HCT116 (cell line): ENCODE measurements around the gene CDX1. TPM values are rescaled to one million over a fixed set of nuclear protein-coding genes. Genes with fewer than 3 reads are reported as not detected.

Experiments used
- ATAC-seq: fragments of 200-7000 bp; cut with Tn5 transposase; 2 replicates; pipeline ENCODE4 v1.9.1; 2020; ENCODE audit warnings: mild to moderate bottlenecking, moderate library complexity
- BruUV-seq: library from RNA; stranded (reverse); fragments of 400-500 nt; replicated peaks from 2 replicates; lab custom pipeline; 2021; lab: Mats Ljungman, UMichigan
- CTCF ChIA-PET: fragments of 300-600 bp; sonication (Branson Sonifier 250); formaldehyde crosslinking; loops from one replicate; lab custom pipeline; 2021; ENCODE audit warnings: antibody characterized with exemption; lab: Charles Lee
- POLR2A ChIA-PET: fragments of 300-600, 350-600 bp; sonication (Branson Sonifier 250); formaldehyde crosslinking; loops from one replicate; lab custom pipeline; 2021; ENCODE audit warnings: antibody characterized with exemption; lab: Charles Lee
- RAD21 ChIA-PET, 2 experiments: fragments of 300-600 bp; sonication (Branson Sonifier 250); formaldehyde crosslinking; loops; one replicate each; lab custom pipeline; 2023; ENCODE audit warnings: low total read pairs in 2 of 2; ENCODE audit not compliant: uncharacterized antibody in 2 of 2, unreplicated experiment in 2 of 2, low non-redundant PET in 1 of 2; lab: Charles Lee
- DNase-seq: peaks from one replicate; pipeline ENCODE4 v3.0.0-alpha.2; 2010; ENCODE audit warnings: low read depth, low spot score
- H2AFZ ChIP-seq: fragments of 200-600 bp; shearing (Covaris generic), sonication (generic); 2 replicates; pipeline ENCODE4 v1.6.1; 2017; ENCODE audit warnings: low read depth, mixed run types, mixed read lengths, antibody characterized with exemption, low read length; ENCODE audit not compliant: poor library complexity, severe bottlenecking
- H3K27ac ChIP-seq: 2 replicates; pipeline ENCODE4 v1.5.1; 2012; ENCODE audit warnings: low read depth, low read length
- H3K27me3 ChIP-seq: fragments of 200-600 bp; sonication (generic); 2 replicates; pipeline ENCODE4 v1.6.1; 2016; ENCODE audit warnings: mixed run types, low read length, mixed read lengths; ENCODE audit not compliant: insufficient read depth
- H3K36me3 ChIP-seq, 2 experiments: fragments of 200-500 bp in 1 of 2; fragments of 200-600 bp in 1 of 2; sonication (Bioruptor generic) in 1 of 2; sonication (generic) in 1 of 2; 2 replicates each; pipeline versions ENCODE4 v1.5.1 to v1.6.1; 2014 to 2016; ENCODE audit warnings: low read length in 2 of 2, inconsistent platforms in 1 of 2, mixed read lengths in 1 of 2, mixed run types in 1 of 2; ENCODE audit not compliant: insufficient read depth in 2 of 2, control insufficient read depth in 1 of 2
- H3K4me1 ChIP-seq, 2 experiments: fragments of 200-600 bp in 1 of 2; sonication (generic) in 1 of 2; 2 replicates each; pipeline versions ENCODE4 v1.5.1 to v1.6.1; 2012 to 2017; ENCODE audit warnings: low read length in 2 of 2, inconsistent platforms in 1 of 2, mild to moderate bottlenecking in 1 of 2, mixed read lengths in 1 of 2, mixed run types in 1 of 2, moderate library complexity in 1 of 2; ENCODE audit not compliant: insufficient read depth in 2 of 2, control insufficient read depth in 1 of 2
- H3K4me2 ChIP-seq: fragments of 200-600 bp; sonication (generic); 2 replicates; pipeline ENCODE4 v1.6.1; 2017; ENCODE audit warnings: mixed run types, low read length, mixed read lengths
- H3K4me3 ChIP-seq, 2 experiments: fragments of 200-600 bp in 1 of 2; sonication (generic) in 1 of 2; replicated peaks in 1 of 2; 2 replicates each; pipeline ENCODE4 v1.5.1; 2011 to 2016; ENCODE audit warnings: low read length in 2 of 2, control low read depth in 1 of 2, low read depth in 1 of 2, mild to moderate bottlenecking in 1 of 2, mixed read lengths in 1 of 2, mixed run types in 1 of 2
- H3K79me2 ChIP-seq: fragments of 200-600 bp; sonication (generic); 2 replicates; pipeline ENCODE4 v1.6.1; 2017; ENCODE audit warnings: mild to moderate bottlenecking, mixed run types, low read length, moderate library complexity, mixed read lengths; ENCODE audit not compliant: insufficient read depth
- H3K9ac ChIP-seq: fragments of 200-600 bp; sonication (generic); 2 replicates; pipeline ENCODE4 v1.6.1; 2016; ENCODE audit warnings: low read length, mixed read lengths
- H3K9me2 ChIP-seq: fragments of 200-600 bp; sonication (generic), shearing (Covaris generic); 2 replicates; pipeline ENCODE4 v1.6.1; 2017; ENCODE audit warnings: mixed run types, mild to moderate bottlenecking, moderate library complexity; ENCODE audit not compliant: insufficient read depth
- H3K9me3 ChIP-seq, 2 experiments: fragments of 200-500 bp in 1 of 2; fragments of 200-600 bp in 1 of 2; sonication (Bioruptor generic) in 1 of 2; sonication (generic) in 1 of 2; 2 replicates each; pipeline ENCODE4 v1.6.1; 2014 to 2017; ENCODE audit warnings: low read length in 2 of 2, mixed read lengths in 2 of 2, inconsistent platforms in 1 of 2, low read depth in 1 of 2, mild to moderate bottlenecking in 1 of 2, mixed run types in 1 of 2, moderate library complexity in 1 of 2; ENCODE audit not compliant: control insufficient read depth in 1 of 2, insufficient read depth in 1 of 2
- H4K20me1 ChIP-seq: fragments of 200-600 bp; sonication (generic), shearing (Covaris generic); 2 replicates; pipeline ENCODE4 v1.6.1; 2017; ENCODE audit warnings: mixed run types, mild to moderate bottlenecking, moderate library complexity; ENCODE audit not compliant: insufficient read depth
- CBX3 ChIP-seq: IDR thresholded peaks from 2 replicates; pipeline ENCODE4 v1.6.1; 2012; ENCODE audit warnings: low read depth
- CTCF ChIP-seq, 3 experiments: fragments of 200-600 bp in 1 of 3; sonication (generic) in 1 of 3; IDR thresholded peaks in 2 of 3; conservative IDR thresholded peaks in 1 of 3; 2 replicates each; pipeline ENCODE4 v1.5.1; 2012 to 2017; ENCODE audit warnings: low read depth in 2 of 3, low read length in 2 of 3, antibody characterized with exemption in 1 of 3, borderline replicate concordance in 1 of 3, control low read depth in 1 of 3, mild to moderate bottlenecking in 1 of 3, mixed read lengths in 1 of 3, mixed run types in 1 of 3, moderate library complexity in 1 of 3; ENCODE audit not compliant: insufficient read depth in 1 of 3
- ELF1 ChIP-seq: IDR thresholded peaks from 2 replicates; pipeline ENCODE4 v1.6.1; 2012; ENCODE audit warnings: low read depth, borderline replicate concordance
- POLR2A ChIP-seq: IDR thresholded peaks from 2 replicates; pipeline ENCODE4 v1.7.0; 2011; ENCODE audit warnings: borderline replicate concordance; ENCODE audit not compliant: insufficient read depth, insufficient read length; ENCODE audit errors: extremely low read depth
- SIN3A ChIP-seq: IDR thresholded peaks from 2 replicates; pipeline ENCODE4 v1.6.1; 2012; ENCODE audit warnings: low read depth
- SP1 ChIP-seq: IDR thresholded peaks from 2 replicates; pipeline ENCODE4 v1.6.1; 2012; ENCODE audit warnings: low read depth
- intact Hi-C: fragments of 100-400 bp; cut with micrococcal nuclease; formaldehyde crosslinking; loops from 2 replicates; pipeline ENCODE4 v1.10.0; 2022
- total RNA-seq: library from RNA; stranded (reverse); gene quantifications from one replicate; pipeline ENCODE4 v1.2.1, GENCODE V29; 2021; ENCODE audit not compliant: unreplicated experiment
- TF ChIP-seq, protein P1 (sequence below): IDR thresholded peaks from 2 replicates; pipeline ENCODE4 v1.6.1; 2012
- TF ChIP-seq, protein P2 (sequence below): IDR thresholded peaks from 2 replicates; pipeline ENCODE4 v1.6.1; 2011; ENCODE audit warnings: mild to moderate bottlenecking, low read length, moderate library complexity; ENCODE audit not compliant: insufficient replicate concordance; ENCODE audit errors: extremely low read depth

Gene CDX1
- total RNA-seq, 1 experiment from 2014 or later = not detected

- no peaks in the 10 kb centered on the region for H3K79me2 ChIP-seq
- H3K9ac ChIP-seq = no peak overlapping the region
- H3K36me3 ChIP-seq = no peaks in the 10 kb centered on the region
- H3K4me2 ChIP-seq = 0 out of 2 replicates have a peak overlapping the region, but pooled peaks have one; percentile 26
- DNase-seq = no peak
- CTCF ChIA-PET = interaction anchor here (0.6 to 1.7 kb wide), 4 partner anchors 10 to 289 kb away, joined by 3 to 4 read pairs (median 4); no protein-coding TSS in a partner anchor
- no peaks in the 10 kb centered on the region for H3K9me3 ChIP-seq
- peaks cover 4 to 9% of the 10 kb centered on the region in 2 experiments; a peak in 3 of 4 replicates for H3K4me1 ChIP-seq
- no peaks in the 10 kb centered on the region for H3K27me3 ChIP-seq
- ATAC-seq = peak; percentile 12; the same call in 1 of the 2 replicates
- TF ChIP-seq, protein P1, sequence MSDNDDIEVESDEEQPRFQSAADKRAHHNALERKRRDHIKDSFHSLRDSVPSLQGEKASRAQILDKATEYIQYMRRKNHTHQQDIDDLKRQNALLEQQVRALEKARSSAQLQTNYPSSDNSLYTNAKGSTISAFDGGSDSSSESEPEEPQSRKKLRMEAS = no peak
- TF ChIP-seq CTCF (IDR thresholded peaks at IDR 0.05 in 2 of 3, conservative IDR thresholded peaks at IDR 0.05 in 1 of 3; ENCODE audit: borderline replicate concordance in 1 of 3, insufficient read depth in 1 of 3, low read depth in 2 of 3, low read length in 2 of 3) (no peak), SIN3A (no peak), SP1 (no peak), ELF1 (no peak), CBX3 (no peak), POLR2A (no peak)
- TF ChIP-seq, protein P2, sequence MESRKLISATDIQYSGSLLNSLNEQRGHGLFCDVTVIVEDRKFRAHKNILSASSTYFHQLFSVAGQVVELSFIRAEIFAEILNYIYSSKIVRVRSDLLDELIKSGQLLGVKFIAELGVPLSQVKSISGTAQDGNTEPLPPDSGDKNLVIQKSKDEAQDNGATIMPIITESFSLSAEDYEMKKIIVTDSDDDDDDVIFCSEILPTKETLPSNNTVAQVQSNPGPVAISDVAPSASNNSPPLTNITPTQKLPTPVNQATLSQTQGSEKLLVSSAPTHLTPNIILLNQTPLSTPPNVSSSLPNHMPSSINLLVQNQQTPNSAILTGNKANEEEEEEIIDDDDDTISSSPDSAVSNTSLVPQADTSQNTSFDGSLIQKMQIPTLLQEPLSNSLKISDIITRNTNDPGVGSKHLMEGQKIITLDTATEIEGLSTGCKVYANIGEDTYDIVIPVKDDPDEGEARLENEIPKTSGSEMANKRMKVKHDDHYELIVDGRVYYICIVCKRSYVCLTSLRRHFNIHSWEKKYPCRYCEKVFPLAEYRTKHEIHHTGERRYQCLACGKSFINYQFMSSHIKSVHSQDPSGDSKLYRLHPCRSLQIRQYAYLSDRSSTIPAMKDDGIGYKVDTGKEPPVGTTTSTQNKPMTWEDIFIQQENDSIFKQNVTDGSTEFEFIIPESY = no peak
- BruUV-seq = no TSS peak
- intact Hi-C loops = loop anchor here (2.0 kb wide), 2 partner anchors 122 to 288 kb away; partner anchors contain the start of genes HMGXB3 and TIGD6
- H2AFZ ChIP-seq = peak overlapping the region; percentile 71
- no peaks in the 10 kb centered on the region for H4K20me1 ChIP-seq
- no peaks in the 10 kb centered on the region for H3K9me2 ChIP-seq
- H3K4me3 ChIP-seq = no peak overlapping the region
- H3K27ac ChIP-seq = no peak overlapping the region
- RAD21 ChIA-PET = no interaction called here
- POLR2A ChIA-PET = no interaction called here
Measured at GRCh38 chr5:150122536-150123481, 43.8 kb upstream of the CDX1 start.
